Measurements from ENCODE around the gene MACIR.

DNA sequence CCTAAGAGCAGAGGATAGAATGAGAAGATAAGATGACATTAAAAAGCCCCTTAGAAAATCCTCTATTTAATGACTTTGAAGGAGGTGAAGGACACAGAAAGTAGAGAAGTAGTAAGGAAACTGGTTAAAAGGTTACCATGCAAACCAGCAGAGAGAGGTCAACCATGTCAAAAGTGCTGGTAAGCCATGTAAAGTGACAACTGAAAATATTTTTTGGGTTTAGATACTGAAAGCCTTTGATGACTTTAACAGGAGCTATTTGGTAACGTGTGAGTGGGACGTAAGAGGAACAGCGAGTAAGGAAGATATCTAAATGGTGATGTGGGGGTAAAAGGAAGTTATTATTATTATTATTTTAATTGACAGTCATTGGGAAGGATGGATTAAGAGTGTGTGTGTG lies 56.9 kb downstream of the MACIR start:
- TF ChIP-seq POLR2A (IDR thresholded peaks at IDR 0.05): no peak
- TF ChIP-seq, protein P1, sequence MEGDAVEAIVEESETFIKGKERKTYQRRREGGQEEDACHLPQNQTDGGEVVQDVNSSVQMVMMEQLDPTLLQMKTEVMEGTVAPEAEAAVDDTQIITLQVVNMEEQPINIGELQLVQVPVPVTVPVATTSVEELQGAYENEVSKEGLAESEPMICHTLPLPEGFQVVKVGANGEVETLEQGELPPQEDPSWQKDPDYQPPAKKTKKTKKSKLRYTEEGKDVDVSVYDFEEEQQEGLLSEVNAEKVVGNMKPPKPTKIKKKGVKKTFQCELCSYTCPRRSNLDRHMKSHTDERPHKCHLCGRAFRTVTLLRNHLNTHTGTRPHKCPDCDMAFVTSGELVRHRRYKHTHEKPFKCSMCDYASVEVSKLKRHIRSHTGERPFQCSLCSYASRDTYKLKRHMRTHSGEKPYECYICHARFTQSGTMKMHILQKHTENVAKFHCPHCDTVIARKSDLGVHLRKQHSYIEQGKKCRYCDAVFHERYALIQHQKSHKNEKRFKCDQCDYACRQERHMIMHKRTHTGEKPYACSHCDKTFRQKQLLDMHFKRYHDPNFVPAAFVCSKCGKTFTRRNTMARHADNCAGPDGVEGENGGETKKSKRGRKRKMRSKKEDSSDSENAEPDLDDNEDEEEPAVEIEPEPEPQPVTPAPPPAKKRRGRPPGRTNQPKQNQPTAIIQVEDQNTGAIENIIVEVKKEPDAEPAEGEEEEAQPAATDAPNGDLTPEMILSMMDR (IDR thresholded peaks at IDR 0.05): no peak

Measured in adrenal gland (tissue), 5 donors.